NCI-H524 (cell line): ENCODE results near the gene GP9.

Experiments
- DNase-seq, 2 experiments: peaks; one replicate each; lab custom pipeline; 2025; lab: John Stamatoyannopoulos, UW

GP9 gene

GRCh38 chr3:129060276-129061022 is at the start of gene GP9:
GP9 (plus strand) TSS chr3:129060779; CDS start chr3:129061740, 961 bp downstream.
- DNase-seq, result no peak

- DNase-seq, result no peak
Observed at GRCh38 chr3:129013491-129013891, 47.1 kb upstream of the GP9 start.

GRCh38 chr3:129014148-129014547 is 46.4 kb upstream of the GP9 start:
- no peak for DNase-seq

- no peak for DNase-seq
Observed at GRCh38 chr3:129014793-129015345, 45.7 kb upstream of the GP9 start.

- DNase-seq, result no peak
Observed at GRCh38 chr3:129015388-129016105, 45.0 kb upstream of the GP9 start.

GRCh38 chr3:129016356-129016719 is 44.2 kb upstream of the GP9 start:
- peak; percentile 53 to 81 for DNase-seq

GRCh38 chr3:129016720-129017483 is 43.7 kb upstream of the GP9 start:
- no peak for DNase-seq

- DNase-seq, result no peak
Observed at GRCh38 chr3:129017484-129017899, 43.1 kb upstream of the GP9 start.

- no peak for DNase-seq
Observed at GRCh38 chr3:129018271-129018670, 42.3 kb upstream of the GP9 start.

- no peak for DNase-seq
Observed at GRCh38 chr3:129018751-129019150, 41.8 kb upstream of the GP9 start.

- DNase-seq, result no peak
Observed at GRCh38 chr3:129019266-129019665, 41.3 kb upstream of the GP9 start.

GRCh38 chr3:129020691-129021090 is 39.9 kb upstream of the GP9 start:
- DNase-seq, result no peak

GRCh38 chr3:129021140-129021551 is 39.4 kb upstream of the GP9 start:
- no peak for DNase-seq

GRCh38 chr3:129022114-129023007 is 38.2 kb upstream of the GP9 start:
- no peak for DNase-seq

GRCh38 chr3:129023008-129023358 is 37.6 kb upstream of the GP9 start:
- DNase-seq, result no peak

GRCh38 chr3:129023909-129024308 is 36.7 kb upstream of the GP9 start:
- peak in 1 of 2 experiments; percentile 37 for DNase-seq

GRCh38 chr3:129025108-129025507 is 35.5 kb upstream of the GP9 start:
- no peak for DNase-seq

GRCh38 chr3:129025691-129026435 is 34.7 kb upstream of the GP9 start:
- peak in 1 of 2 experiments; percentile 33 for DNase-seq

GRCh38 chr3:129026728-129027543 is 33.6 kb upstream of the GP9 start:
- DNase-seq, result peak; percentile 90 to 98

- no peak for DNase-seq
Observed at GRCh38 chr3:129027544-129027880, 33.1 kb upstream of the GP9 start.
